CD4-positive, CD25-positive, alpha-beta regulatory T cell (primary cell): ENCODE data around the gene CIB4. TPM values are rescaled to one million over a fixed set of nuclear protein-coding genes. Genes with fewer than 3 reads are reported as not detected.

Experiments
- ATAC-seq, 2 donors: fragments of 150-1000 bp; cut with Tn5 transposase; one replicate each; pipeline ENCODE4 v1.10.0; 2021; ENCODE audit warnings: low read depth in 2 of 2, moderate number of reproducible peaks in 2 of 2, moderate library complexity in 1 of 2
- DNase-seq, 3 donors: peaks; one replicate each; pipeline versions ENCODE4 v3.0.0 to v3.0.0-alpha.2; 2012 to 2022; ENCODE audit warnings: mixed read lengths in 1 of 3
- H3K27ac ChIP-seq: one replicate; pipeline ENCODE4 v1.7.0; 2013; ENCODE audit warnings: mild to moderate bottlenecking, low read length; ENCODE audit not compliant: insufficient read depth, poor library complexity, severe bottlenecking
- H3K27me3 ChIP-seq: one replicate; pipeline ENCODE4 v1.7.0; 2013; ENCODE audit warnings: low read length; ENCODE audit not compliant: control insufficient read depth, insufficient read depth
- H3K36me3 ChIP-seq: one replicate; pipeline ENCODE4 v1.7.0; 2013; ENCODE audit warnings: mild to moderate bottlenecking, low read length, moderate library complexity; ENCODE audit not compliant: control insufficient read depth, insufficient read depth
- H3K4me1 ChIP-seq: 2 replicates; pipeline ENCODE4 v1.7.0; 2013; ENCODE audit warnings: mild to moderate bottlenecking, low read length; ENCODE audit not compliant: insufficient read depth, control insufficient read depth, poor library complexity, severe bottlenecking
- H3K4me3 ChIP-seq: one replicate; pipeline ENCODE4 v1.7.0; 2013; ENCODE audit warnings: low read depth, mild to moderate bottlenecking, low read length, moderate library complexity
- H3K9me3 ChIP-seq, 2 experiments: 1 replicate in 1 of 2; 2 replicates in 1 of 2; pipeline ENCODE4 v1.7.0; 2013; ENCODE audit warnings: low read length in 2 of 2, mild to moderate bottlenecking in 1 of 2, moderate library complexity in 1 of 2; ENCODE audit not compliant: control insufficient read depth in 2 of 2
- H3K27ac Mint-ChIP-seq, 3 donors: one replicate each; pipeline ENCODE4 v1.8.0; 2020 to 2022; ENCODE audit warnings: mild to moderate bottlenecking in 3 of 3, mixed read lengths in 3 of 3, moderate library complexity in 2 of 3
- H3K27me3 Mint-ChIP-seq: one replicate; pipeline ENCODE4 v1.8.0; 2022; ENCODE audit warnings: mild to moderate bottlenecking, mixed read lengths
- H3K36me3 Mint-ChIP-seq: one replicate; pipeline ENCODE4 v1.8.0; 2020; ENCODE audit warnings: mixed read lengths
- H3K4me1 Mint-ChIP-seq, 4 donors: one replicate each; pipeline ENCODE4 v1.8.0; 2020 to 2022; ENCODE audit warnings: mixed read lengths in 4 of 4, mild to moderate bottlenecking in 1 of 4
- H3K4me3 Mint-ChIP-seq, 4 donors: one replicate each; pipeline ENCODE4 v1.8.0; 2020 to 2022; ENCODE audit warnings: mild to moderate bottlenecking in 4 of 4, mixed read lengths in 4 of 4, moderate library complexity in 3 of 4
- H3K9me3 Mint-ChIP-seq, 7 donors: one replicate each; pipeline ENCODE4 v1.8.0; 2020 to 2022; ENCODE audit warnings: mixed read lengths in 7 of 7, mild to moderate bottlenecking in 3 of 7, moderate library complexity in 2 of 7
- polyA plus RNA-seq, 4 donors: library from polyadenylated mRNA; unstranded; fragments of 300-500 nt; fragmentation: Illumina TruSeq; gene quantifications; one replicate each; pipeline ENCODE4 v1.2.3, GENCODE V29; 2021
- total RNA-seq: library from RNA; stranded (reverse); gene quantifications from one replicate; pipeline ENCODE4 v1.2.3, GENCODE V29; 2022

CIB4 gene
- total and polyA plus RNA-seq, 5 donors from 2014 or later: not detected

GRCh38 chr2:26606847-26607190 is 34.3 kb downstream of the CIB4 start:
- DNase-seq: no peak
- no peak overlapping the region for H3K27ac Mint-ChIP-seq

GRCh38 chr2:26605999-26606846 is 34.9 kb downstream of the CIB4 start:
- Mint-ChIP-seq H3K27ac (no peak overlapping the region), H3K4me3 (no peak overlapping the region), H3K27me3 (peaks cover 36% of the 10 kb centered on the region), H3K4me1 (peaks cover 0 to 15% (median 2%) of the 10 kb centered on the region in 4 donors), H3K9me3 (peaks cover 0 to 6% (median 0%) of the 10 kb centered on the region in 7 donors), H3K36me3 (no peaks in the 10 kb centered on the region)
- Histone ChIP-seq H3K36me3 (no peaks in the 10 kb centered on the region), H3K4me1 (no peaks in the 10 kb centered on the region), H3K27me3 (peaks cover 3% of the 10 kb centered on the region), H3K4me3 (no peak overlapping the region), H3K27ac (no peak overlapping the region), H3K9me3 (no peaks in the 10 kb centered on the region)
- no peak for ATAC-seq
- no peak for DNase-seq

More at GRCh38 chr2:26606847-26607190, 34.3 kb downstream of the CIB4 start:
- Histone ChIP-seq H3K9me3 (no peaks in the 10 kb centered on the region), H3K27ac (no peak overlapping the region), H3K4me1 (no peaks in the 10 kb centered on the region), H3K36me3 (no peaks in the 10 kb centered on the region), H3K27me3 (peaks cover 2% of the 10 kb centered on the region), H3K4me3 (no peak overlapping the region)
- Mint-ChIP-seq H3K4me1 (peaks cover 0 to 15% (median 2%) of the 10 kb centered on the region in 4 donors), H3K36me3 (no peaks in the 10 kb centered on the region), H3K27me3 (peaks cover 35% of the 10 kb centered on the region), H3K9me3 (peaks cover 0 to 6% (median 0%) of the 10 kb centered on the region in 7 donors), H3K4me3 (no peak overlapping the region)
- ATAC-seq: no peak

GRCh38 chr2:26605195-26605998 is 35.8 kb downstream of the CIB4 start:
- no peaks in the 10 kb centered on the region for H3K4me1 ChIP-seq
- no peaks in the 10 kb centered on the region for H3K36me3 ChIP-seq
- peak overlapping the region in 1 of 3 donors; percentile 64 for H3K27ac Mint-ChIP-seq
- DNase-seq (peak in 2 of 3 donors; percentile 17 to 48), ATAC-seq (no peak)
- peaks cover 34% of the 10 kb centered on the region for H3K27me3 Mint-ChIP-seq
- no peak overlapping the region for H3K4me3 ChIP-seq
- no peaks in the 10 kb centered on the region for H3K36me3 Mint-ChIP-seq
- H3K4me1 Mint-ChIP-seq: peaks cover 0 to 14% (median 2%) of the 10 kb centered on the region in 4 donors
- peaks cover 0 to 6% (median 0%) of the 10 kb centered on the region in 7 donors for H3K9me3 Mint-ChIP-seq
- no peak overlapping the region for H3K4me3 Mint-ChIP-seq
- H3K27me3 ChIP-seq: peaks cover 3% of the 10 kb centered on the region
- no peaks in the 10 kb centered on the region for H3K9me3 ChIP-seq
- H3K27ac ChIP-seq: no peak overlapping the region

- H3K27me3 Mint-ChIP-seq: peaks cover 46% of the 10 kb centered on the region
- Histone ChIP-seq H3K27me3 (peaks cover 3% of the 10 kb centered on the region), H3K4me1 (no peaks in the 10 kb centered on the region), H3K9me3 (no peaks in the 10 kb centered on the region), H3K4me3 (no peak overlapping the region), H3K27ac (no peak overlapping the region), H3K36me3 (no peaks in the 10 kb centered on the region)
- no peaks in the 10 kb centered on the region for H3K36me3 Mint-ChIP-seq
- no peak for DNase-seq
- peaks cover 0 to 2% (median 0%) of the 10 kb centered on the region in 4 donors for H3K4me1 Mint-ChIP-seq
- no peak for ATAC-seq
- H3K27ac Mint-ChIP-seq: no peak overlapping the region
- no peak overlapping the region for H3K4me3 Mint-ChIP-seq
- H3K9me3 Mint-ChIP-seq: peaks cover 0 to 6% (median 0%) of the 10 kb centered on the region in 7 donors
Observed at GRCh38 chr2:26602575-26602974, 38.6 kb downstream of the CIB4 start.

- H3K27ac ChIP-seq: no peak overlapping the region
- Mint-ChIP-seq H3K27me3 (peaks cover 52% of the 10 kb centered on the region), H3K36me3 (no peaks in the 10 kb centered on the region), H3K4me3 (no peak overlapping the region), H3K4me1 (no peaks in the 10 kb centered on the region), H3K27ac (no peak overlapping the region), H3K9me3 (peaks cover 0 to 6% (median 0%) of the 10 kb centered on the region in 7 donors)
- H3K27me3 ChIP-seq: peaks cover 12% of the 10 kb centered on the region
- no peak overlapping the region for H3K4me3 ChIP-seq
- ATAC-seq (no peak), DNase-seq (no peak)
- no peaks in the 10 kb centered on the region for H3K9me3 ChIP-seq
- H3K36me3 ChIP-seq: no peaks in the 10 kb centered on the region
- H3K4me1 ChIP-seq: no peaks in the 10 kb centered on the region
Observed at GRCh38 chr2:26599387-26599786, 41.8 kb downstream of the CIB4 start.

- Histone ChIP-seq H3K36me3 (no peaks in the 10 kb centered on the region), H3K27ac (no peak overlapping the region), H3K4me3 (no peak overlapping the region), H3K27me3 (peaks cover 15% of the 10 kb centered on the region), H3K4me1 (no peaks in the 10 kb centered on the region), H3K9me3 (no peaks in the 10 kb centered on the region)
- DNase-seq (no peak), ATAC-seq (no peak)
- H3K27ac Mint-ChIP-seq: no peak overlapping the region
- peaks cover 56% of the 10 kb centered on the region for H3K27me3 Mint-ChIP-seq
- no peaks in the 10 kb centered on the region for H3K4me1 Mint-ChIP-seq
- peaks cover 0 to 6% (median 0%) of the 10 kb centered on the region in 7 donors for H3K9me3 Mint-ChIP-seq
- no peaks in the 10 kb centered on the region for H3K36me3 Mint-ChIP-seq
- H3K4me3 Mint-ChIP-seq: no peak overlapping the region
Observed at GRCh38 chr2:26598996-26599373, 42.2 kb downstream of the CIB4 start.

- peaks cover 0 to 5% (median 0%) of the 10 kb centered on the region in 7 donors for H3K9me3 Mint-ChIP-seq
- H3K9me3 ChIP-seq: no peaks in the 10 kb centered on the region
- no peaks in the 10 kb centered on the region for H3K4me1 Mint-ChIP-seq
- ATAC-seq (no peak), DNase-seq (no peak)
- no peak overlapping the region for H3K4me3 Mint-ChIP-seq
- no peak overlapping the region for H3K27ac Mint-ChIP-seq
- no peak overlapping the region for H3K27ac ChIP-seq
- no peaks in the 10 kb centered on the region for H3K4me1 ChIP-seq
- no peaks in the 10 kb centered on the region for H3K36me3 Mint-ChIP-seq
- no peaks in the 10 kb centered on the region for H3K36me3 ChIP-seq
- no peak overlapping the region for H3K4me3 ChIP-seq
- peaks cover 56% of the 10 kb centered on the region for H3K27me3 Mint-ChIP-seq
- H3K27me3 ChIP-seq: peaks cover 18% of the 10 kb centered on the region
Observed at GRCh38 chr2:26598336-26598995, 42.7 kb downstream of the CIB4 start.
